Retina (tissue), 1 donor: ENCODE data around the gene HERPUD2.

Source experiments
- DNase-seq: peaks from one replicate; pipeline ENCODE4 v3.0.0-alpha.2; 2016

Gene HERPUD2

DNA sequence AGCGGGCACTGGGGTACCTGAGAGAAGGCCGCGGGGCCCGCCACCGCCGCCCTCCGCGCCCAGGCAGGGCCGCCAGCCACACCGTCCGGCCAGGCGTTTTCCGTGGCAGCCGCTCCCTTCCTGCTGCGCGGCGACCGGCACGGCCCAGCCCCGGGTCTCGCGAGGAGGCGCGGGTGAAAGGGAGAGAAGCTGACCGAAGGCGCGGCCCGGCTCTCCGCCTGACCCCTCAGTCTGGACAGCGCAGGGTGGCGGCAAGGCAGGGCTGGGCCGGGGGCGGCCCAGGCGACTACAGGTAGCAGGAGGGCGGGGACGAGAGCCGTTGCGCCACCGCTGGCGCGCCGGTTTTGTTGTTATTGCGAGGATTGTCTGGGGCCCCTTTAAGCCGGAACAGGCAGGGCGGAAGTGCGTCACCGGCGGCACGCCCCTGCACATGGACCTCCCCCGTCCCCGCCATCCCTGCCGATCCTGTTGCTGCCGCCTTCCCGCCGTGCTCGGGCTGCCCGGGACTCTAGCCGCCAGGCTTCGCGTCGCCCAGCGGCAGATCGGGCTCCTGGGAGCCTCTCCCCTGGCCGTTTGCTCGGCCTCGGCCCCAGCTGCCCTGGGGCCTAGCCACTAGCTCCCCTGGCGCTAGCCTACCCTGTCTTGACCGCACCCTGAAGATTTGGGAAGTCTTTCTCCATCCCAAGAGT is at the start of gene HERPUD2:
HERPUD2 (minus strand) TSS at position 352 of the 689 bp plus-strand sequence. CDS start 805 bp downstream, outside the sequence.
- DNase-seq, result peak; percentile 97

DNA sequence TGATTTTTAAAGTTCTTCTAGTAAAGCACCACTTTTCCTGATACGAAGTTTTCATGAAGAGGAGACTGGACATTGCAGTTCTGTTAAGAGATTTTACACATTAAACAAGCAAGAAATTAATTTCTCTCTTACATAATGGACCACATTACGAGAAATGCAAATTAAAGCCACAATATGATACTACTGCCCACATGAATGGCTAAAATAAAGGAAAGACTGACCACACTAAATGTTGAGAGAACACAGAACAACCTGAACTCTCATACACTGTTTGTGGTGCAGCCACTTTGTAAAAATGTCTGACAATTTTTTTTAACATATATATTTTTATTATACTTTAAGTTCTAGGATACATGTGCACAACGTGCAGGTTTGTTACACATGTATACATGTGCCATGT is 44.0 kb upstream of the HERPUD2 start:
- DNase-seq, result no peak

DNA sequence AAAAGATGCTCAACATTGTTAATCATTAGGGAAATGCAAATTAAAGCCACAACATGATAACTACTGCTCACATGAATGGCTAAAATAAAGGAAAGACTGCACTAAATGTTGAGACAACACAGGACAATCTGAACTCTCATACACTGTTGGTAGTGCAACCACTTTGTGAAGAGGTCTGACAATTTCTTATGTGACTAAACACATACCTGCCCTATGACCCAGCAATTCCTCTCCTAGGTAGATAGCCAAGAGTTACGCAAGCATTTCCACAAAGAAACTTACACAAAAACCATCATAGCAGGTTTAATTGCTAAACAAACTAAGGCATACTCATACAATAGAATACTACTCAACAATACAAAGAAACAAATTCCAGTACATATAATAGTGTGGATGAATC is 41.8 kb upstream of the HERPUD2 start:
- no peak for DNase-seq

GRCh38 chr7:35735396-35735795 is 40.5 kb upstream of the HERPUD2 start:
- no peak for DNase-seq

GRCh38 chr7:35734001-35734483 is 39.1 kb upstream of the HERPUD2 start:
- DNase-seq, result no peak

- DNase-seq, result no peak
These were observed 36.4 kb upstream of the HERPUD2 start for GRCh38 chr7:35731349-35731748.

DNA sequence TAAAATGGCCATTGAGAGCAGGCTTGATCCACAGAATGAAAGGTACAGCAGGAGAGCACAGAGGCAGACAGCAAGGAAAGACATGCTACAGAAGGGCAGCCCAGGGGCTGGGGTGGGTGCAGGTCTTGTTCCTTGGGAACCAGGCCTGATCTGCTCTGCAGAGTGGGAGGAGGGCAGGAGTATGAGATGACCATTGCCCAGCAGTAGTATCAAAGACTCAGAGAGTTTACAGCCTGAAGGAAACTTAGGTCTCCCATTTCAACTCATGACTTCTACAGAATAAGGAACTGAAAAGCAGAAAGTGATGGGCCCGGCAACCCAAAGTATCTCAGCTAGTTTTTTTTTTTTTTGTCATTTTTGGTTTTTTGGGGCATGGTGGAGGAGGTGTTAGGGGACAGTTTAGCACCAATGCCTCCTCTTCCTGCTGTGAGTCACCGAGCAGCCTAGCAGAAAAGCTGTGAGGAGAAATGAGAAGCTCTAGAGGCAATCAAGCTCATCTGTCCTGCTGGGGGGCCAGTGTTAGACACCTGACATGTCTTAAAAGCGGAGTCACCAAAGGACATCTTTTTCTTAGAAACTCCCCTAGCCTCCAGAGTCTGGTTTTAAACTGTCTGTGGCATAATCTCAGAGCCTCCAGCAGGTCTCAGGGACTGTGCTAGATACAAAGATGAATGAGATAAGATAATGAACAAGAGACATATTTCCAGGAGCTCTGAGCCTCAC is 34.3 kb upstream of the HERPUD2 start:
- no peak for DNase-seq

GRCh38 chr7:35728412-35729060 is 33.6 kb upstream of the HERPUD2 start:
- DNase-seq, result no peak

- no peak for DNase-seq
These were observed 32.6 kb upstream of the HERPUD2 start for GRCh38 chr7:35727571-35727970.

- DNase-seq, result no peak
These were observed 31.7 kb upstream of the HERPUD2 start for GRCh38 chr7:35726654-35727053.

DNA sequence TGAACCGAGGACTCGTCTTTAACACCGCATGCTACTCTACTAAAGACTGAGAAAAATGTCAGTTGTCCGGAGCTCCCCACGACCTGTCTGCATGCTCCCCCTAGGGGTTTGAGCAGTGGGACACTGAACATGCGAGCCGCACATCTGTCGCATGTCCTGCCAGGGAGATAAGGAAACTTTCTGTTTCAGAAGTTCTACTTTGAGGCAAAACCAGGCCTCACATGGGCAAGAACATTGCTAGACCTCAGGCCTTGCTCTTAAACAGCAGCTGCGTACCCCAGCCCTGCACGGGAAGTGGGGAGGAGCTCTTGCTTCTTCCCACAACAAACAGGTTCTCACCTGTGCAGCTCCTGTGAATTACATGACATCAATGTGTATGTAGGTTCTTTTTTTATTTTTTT is 30.3 kb upstream of the HERPUD2 start:
- DNase-seq, result no peak

DNA sequence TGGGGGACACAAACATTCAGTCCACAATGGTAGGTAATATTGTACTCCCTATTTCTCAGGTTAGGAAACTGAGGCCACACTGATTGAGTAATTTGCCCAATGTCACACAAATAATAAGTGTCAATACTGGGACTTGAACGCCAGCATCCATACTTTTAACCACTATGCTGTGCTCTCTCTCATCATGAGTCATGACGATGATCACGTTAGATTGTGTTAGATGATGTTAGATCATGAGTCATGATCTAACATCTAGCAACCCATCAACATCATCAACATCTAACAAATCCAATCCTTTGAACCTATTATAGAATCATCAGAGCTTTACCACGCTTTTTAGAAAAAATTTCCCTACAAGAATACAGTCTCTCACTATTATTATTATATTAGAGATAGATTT is 28.1 kb upstream of the HERPUD2 start:
- no peak for DNase-seq

GRCh38 chr7:35722054-35722849 is 27.3 kb upstream of the HERPUD2 start:
- no peak for DNase-seq

DNA sequence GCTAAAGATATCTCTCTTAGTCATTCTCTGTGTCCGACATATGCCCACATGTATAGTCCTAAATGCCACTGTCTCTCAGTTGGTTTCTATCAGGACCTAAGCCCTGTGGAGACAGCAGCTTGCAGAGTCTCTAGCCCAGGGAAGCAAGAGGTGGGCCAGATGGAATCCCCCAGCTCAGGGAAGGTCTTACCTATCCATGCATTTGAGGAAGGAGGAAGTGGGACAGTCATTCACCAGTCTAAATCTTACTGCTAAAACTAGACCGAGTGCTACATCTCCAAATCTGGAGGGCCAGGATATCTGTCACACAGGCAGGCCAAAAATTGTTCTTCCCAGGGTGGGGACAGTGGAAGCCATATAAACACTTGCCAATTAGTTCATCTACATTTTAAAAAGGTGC is 26.4 kb upstream of the HERPUD2 start:
- no peak for DNase-seq

DNA sequence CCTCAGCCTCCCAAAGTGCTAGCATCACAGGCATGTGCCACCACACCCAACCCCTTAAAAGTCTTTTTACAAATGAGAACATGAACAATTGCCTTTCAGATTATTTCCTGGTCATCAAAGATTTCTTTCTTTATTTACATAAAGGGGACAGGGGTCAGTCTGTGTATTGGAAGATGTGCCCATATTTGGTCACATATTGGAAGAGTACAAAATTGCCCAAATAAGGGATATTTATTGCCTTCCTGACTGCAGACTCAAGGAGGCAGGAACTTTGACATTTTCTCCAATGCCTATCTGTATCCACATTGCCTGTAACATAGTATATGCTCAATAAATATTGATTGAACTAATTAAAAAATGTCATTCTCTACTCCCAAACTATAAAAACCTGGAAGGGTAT is 25.9 kb upstream of the HERPUD2 start:
- DNase-seq, result no peak

DNA sequence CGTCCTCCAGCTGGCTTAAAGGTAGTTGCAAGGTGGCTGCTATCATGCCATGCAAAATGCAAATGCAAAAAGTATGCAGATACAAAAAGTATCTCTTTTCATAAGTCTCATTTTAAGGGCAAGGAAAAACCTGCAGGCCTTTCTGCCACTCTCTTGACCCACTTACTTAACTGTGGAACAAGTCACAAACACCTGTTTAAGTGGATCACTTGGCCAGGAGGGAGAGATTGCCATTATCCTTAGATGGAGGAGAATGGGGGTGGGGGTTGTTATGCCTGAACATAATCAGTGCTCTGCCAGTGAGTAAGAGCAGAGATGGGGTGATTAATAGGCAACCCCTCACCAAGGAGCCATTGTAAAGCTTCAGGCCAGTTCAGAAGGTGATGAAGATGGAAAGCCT is 25.1 kb upstream of the HERPUD2 start:
- DNase-seq, result no peak

GRCh38 chr7:35718047-35718446 is 23.1 kb upstream of the HERPUD2 start:
- DNase-seq, result no peak

DNA sequence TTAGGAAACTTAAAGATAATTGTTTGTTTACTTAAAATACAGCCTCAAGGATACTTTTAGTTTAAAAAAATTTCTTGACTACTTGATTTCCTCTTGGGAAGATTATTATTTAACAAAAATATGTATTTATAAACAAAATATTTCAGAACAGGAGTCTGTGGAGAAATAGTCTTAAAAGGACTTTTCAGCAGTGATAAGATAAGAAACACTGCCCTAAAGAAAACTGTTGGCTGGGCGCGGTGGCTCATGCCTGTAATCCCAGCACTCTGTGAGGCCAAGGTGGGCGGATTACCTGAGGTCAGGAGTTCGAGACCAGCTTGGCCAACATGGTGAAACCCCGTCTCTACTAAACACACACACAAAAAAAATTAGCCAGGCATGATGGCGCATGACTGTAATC is 22.6 kb upstream of the HERPUD2 start:
- DNase-seq, result no peak

- DNase-seq, result no peak
These were observed 22.1 kb upstream of the HERPUD2 start for GRCh38 chr7:35717013-35717412.

GRCh38 chr7:35716038-35716803 is 21.3 kb upstream of the HERPUD2 start:
- no peak for DNase-seq

DNA sequence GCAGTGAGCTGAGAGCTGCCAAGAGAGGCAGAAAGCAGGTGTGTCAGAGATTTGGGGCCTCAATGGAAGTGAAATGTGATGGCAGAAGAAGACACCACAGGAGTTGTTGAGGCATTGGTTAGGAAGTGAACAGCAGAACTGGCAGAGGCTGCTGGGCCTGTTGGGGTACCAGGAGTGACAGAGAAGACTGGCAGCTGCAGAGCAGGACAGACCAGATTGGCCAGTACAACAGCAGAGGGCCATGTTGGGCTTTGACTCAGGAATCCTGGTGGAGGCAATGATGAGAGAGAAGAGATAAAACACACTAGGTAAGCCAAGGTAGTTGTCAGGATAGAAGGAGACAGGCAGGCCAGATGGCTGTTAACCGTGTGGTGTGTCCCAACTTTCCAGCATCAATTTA is 19.9 kb upstream of the HERPUD2 start:
- no peak for DNase-seq

- DNase-seq, result no peak
These were observed 19.5 kb upstream of the HERPUD2 start for GRCh38 chr7:35714407-35714806.
